NT2/D1 (cell line): ENCODE data around the gene FRS2.

Experiments used
- SUZ12 ChIP-seq: IDR thresholded peaks from 2 replicates; pipeline ENCODE4 v1.6.1; 2011; ENCODE audit not compliant: insufficient read length, insufficient read depth; ENCODE audit errors: extremely low read depth
- YY1 ChIP-seq: IDR thresholded peaks from 2 replicates; pipeline ENCODE4 v1.6.1; 2011; ENCODE audit not compliant: insufficient read length, insufficient read depth
- ZNF274 ChIP-seq: IDR thresholded peaks from 2 replicates; pipeline ENCODE4 v1.6.1; 2011; ENCODE audit warnings: mild to moderate bottlenecking, low read depth, low read length

DNA sequence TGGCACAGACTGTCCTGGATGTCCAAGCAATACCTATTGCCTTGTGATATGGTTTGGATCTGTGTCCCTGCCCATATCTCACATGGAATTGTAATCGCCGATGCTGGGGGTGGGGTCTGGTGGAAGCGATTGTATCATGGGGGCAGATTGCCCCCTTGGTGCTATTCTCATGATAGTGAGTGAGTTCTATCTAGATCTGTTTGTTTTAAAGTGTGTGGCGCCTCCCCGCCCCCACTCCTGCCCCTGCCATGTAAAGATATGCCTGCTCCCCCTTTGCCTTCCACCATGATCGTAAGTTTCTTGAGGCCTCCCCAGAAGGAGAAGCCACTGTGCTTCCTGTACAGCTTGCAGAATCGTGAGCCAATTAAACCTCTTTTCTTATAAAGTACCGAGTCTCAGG, 157.3 kb downstream of the FRS2 start:
- no peak for TF ChIP-seq ZNF274
- TF ChIP-seq SUZ12: no peak
- no peak for TF ChIP-seq YY1
